Stimulated activated CD8-positive, alpha-beta memory T cell treated with anti-CD3 and anti-CD28 coated beads, Interleukin-7, amount 100 ng/mL, for 24 hours (primary cell): ENCODE measurements around the gene PGRMC1.
A peak's percentile ranks its signal among the peaks of the same experiment; 100 is the strongest.
"Not testable (repeated sequence)": the region's sequence is repeated elsewhere in the genome, so short reads cannot be mapped to it uniquely, and the experiment has no call there.

Experiments used
- DNase-seq: peaks from one replicate; pipeline ENCODE4 v3.0.0-alpha.2; 2020; ENCODE audit warnings: low read depth

Gene PGRMC1

GRCh38 chrX:119235872-119236622 lies at the start of gene PGRMC1:
PGRMC1 (plus strand) TSS chrX:119236285; CDS start chrX:119236364, 79 bp downstream.
- peak; percentile 39 for DNase-seq

DNA sequence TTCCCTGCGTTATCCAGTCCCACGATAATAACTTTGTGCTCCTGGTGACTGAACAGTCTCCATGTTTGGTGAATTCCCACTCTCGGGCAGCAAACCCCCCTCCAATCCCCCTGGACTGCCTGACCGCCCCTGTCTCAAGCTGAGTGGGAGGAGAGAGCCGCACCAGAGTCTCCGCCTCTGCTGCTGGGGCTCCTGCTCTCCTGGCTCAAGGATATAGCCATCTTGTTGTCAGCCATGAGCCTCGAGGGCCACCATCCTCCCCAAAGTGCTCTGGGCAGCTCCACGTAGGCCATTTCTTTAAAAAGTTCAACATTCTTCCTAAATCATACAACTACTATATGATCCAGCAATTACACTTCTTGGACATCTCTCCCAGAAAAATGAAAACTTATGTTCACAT lies 49.3 kb upstream of the PGRMC1 start:
- DNase-seq = no peak

- no peak for DNase-seq
These were observed 48.8 kb upstream of the PGRMC1 start for GRCh38 chrX:119187298-119187697.

- DNase-seq = no peak
These were observed 47.0 kb upstream of the PGRMC1 start for GRCh38 chrX:119189115-119189514.

DNA sequence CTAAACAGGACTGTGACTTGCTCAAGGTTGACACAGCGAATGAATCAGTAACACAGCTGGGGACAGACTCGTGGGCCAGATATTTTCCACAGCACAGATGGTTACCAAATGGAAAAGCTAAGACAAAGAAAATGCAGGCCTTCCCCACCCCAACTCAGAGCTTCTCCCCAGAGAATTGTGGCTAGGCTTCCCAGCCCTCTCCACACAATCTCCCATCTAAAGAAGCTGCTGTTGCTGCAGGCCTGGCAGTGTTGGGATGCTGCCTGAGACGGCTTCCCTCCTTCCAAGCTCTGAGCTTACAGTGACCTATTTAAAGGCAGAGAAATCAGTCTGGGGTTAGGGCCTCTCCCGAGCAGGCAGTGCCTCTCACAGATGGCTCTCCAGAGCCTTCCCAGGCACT lies 46.5 kb upstream of the PGRMC1 start:
- no peak for DNase-seq

DNA sequence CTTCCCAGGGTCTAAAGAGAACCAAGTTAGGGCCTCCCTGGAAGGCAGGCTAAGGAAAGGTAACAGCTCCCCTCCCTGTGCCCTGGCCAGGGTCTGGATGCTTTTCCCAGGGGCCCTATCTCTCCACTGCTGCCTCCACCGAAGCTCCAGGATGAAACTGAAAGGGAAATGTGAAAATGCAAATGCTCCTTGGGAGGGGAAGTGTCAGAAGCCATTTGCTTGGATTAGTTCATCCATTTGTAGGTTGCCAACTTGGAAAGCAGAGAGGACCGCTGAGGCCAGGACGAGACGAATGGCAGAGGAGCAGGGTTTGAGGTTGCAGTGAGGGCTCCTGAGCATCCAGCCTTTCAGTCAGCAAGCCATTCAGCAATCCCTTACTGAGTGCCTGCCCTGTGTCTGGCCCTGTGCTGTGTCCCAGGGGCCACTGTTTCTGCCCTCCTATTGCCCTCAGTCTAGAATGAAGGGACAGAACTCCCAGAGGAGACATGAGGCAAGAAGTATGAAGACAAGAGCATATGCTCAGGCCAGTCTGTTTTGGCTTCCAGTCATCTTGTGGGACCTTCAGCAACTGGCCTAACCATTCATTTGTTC lies 45.9 kb upstream of the PGRMC1 start:
- DNase-seq = no peak

DNA sequence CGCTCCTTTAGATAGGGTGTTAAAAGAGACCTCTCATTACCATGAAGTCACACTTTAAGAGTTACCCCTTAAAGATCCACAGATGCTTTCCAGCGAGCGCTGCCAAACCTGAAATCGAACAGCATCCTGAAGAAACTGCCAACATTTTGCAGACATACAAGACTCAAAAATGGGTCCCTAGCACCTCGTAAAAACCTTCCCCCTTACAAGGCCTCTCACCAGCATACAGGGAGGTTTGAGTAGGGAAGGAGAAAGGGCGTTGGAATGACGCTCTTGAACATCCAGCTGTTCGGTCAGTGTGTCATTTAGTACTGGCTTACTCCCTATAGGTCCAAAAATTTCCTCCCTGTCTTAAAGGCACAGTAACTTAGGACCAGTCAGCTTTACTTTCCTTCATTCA lies 45.3 kb upstream of the PGRMC1 start:
- no peak for DNase-seq

- DNase-seq = no peak
These were observed 41.5 kb upstream of the PGRMC1 start for GRCh38 chrX:119194621-119195020.

DNA sequence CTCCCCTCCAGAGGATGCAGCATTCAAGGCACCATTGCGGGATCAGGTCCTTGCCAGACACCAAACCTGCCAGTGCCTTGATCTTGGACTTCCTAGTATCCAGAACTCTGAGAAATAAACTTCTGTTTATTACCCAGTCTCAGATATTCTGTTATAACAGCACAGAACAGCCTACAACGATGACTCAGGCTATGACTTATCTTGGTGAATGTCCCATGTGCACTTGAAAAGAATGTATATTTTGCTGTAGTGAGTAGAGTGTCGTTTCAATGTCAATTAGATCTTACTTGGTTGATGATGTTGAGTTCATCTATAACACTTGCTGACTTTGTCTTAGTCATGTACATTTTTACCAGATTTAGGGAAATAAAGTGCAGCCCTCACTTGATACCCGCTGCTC lies 34.5 kb upstream of the PGRMC1 start:
- no peak for DNase-seq

- no peak for DNase-seq
These were observed 29.9 kb upstream of the PGRMC1 start for GRCh38 chrX:119206203-119206602.

- not testable (repeated sequence) for DNase-seq
These were observed 28.6 kb upstream of the PGRMC1 start for GRCh38 chrX:119207483-119207882.

GRCh38 chrX:119208401-119209057 lies 27.6 kb upstream of the PGRMC1 start:
- no peak for DNase-seq

DNA sequence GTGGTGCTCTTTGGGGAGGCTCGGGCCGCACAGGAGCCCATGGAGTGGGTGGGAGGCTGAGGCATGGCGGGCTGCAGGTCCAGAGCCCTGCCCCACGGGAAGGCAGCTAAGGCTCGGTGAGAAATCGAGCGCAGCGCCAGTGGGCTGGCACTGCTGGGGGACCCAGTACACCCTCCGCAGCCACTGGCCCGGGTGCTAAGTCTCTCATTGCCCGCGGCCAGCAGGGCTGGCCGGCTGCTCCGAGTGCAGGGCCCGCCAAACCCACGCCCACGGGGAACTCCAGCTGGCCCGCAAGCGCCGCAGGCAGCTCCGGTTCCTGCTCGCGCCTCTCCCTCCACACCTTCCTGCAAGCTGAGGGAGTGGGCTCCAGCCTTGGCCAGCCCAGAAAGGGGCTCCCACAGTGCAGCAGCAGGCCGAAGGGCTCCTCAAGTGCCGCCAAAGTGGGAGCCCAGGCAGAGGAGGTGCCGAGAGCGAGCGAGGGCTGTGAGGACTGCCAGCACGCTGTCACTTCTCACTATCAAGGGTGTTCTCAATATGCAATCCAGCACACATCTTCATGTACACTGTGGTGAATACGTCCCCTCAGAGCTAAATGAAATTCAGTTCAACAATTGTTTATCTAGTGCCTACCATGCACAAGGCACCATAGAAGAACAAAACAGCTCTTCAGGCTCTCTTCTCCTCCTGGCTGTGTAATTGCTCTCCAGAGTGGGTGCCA lies 25.0 kb upstream of the PGRMC1 start:
- DNase-seq = not testable (repeated sequence)

GRCh38 chrX:119211649-119212014 lies 24.5 kb upstream of the PGRMC1 start:
- no peak for DNase-seq

- no peak for DNase-seq
These were observed 17.9 kb upstream of the PGRMC1 start for GRCh38 chrX:119218198-119218597.

DNA sequence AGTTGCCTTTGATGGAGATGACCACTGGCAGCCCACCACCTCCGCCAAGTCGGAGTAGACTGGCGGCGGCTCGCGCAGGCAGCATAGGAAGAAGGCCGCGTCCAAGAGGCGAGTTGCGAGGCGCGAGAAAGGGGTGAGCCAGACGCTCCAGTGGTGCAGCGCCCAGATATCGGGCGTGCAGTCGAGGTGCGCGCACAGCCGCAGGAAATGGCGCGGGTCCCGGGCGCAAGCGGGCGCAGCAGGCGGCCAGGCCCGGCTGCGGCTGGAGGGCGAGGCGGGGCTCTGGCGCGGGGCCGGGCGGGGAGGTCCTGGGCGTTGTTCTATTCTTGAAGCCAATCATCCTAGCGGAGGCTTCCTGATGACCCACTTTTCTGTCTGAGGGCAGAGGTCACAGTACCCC lies 13.2 kb upstream of the PGRMC1 start:
- DNase-seq = no peak

GRCh38 chrX:119223783-119224182 lies 12.3 kb upstream of the PGRMC1 start:
- DNase-seq = no peak

GRCh38 chrX:119226446-119226845 lies 9.6 kb upstream of the PGRMC1 start:
- DNase-seq = no peak

- DNase-seq = no peak
These were observed 7.4 kb upstream of the PGRMC1 start for GRCh38 chrX:119228512-119229252.

GRCh38 chrX:119229253-119229615 lies 6.9 kb upstream of the PGRMC1 start:
- DNase-seq = no peak

GRCh38 chrX:119230850-119231249 lies 5.2 kb upstream of the PGRMC1 start:
- DNase-seq = no peak

GRCh38 chrX:119231936-119232445 lies 4.1 kb upstream of the PGRMC1 start:
- DNase-seq = no peak
